ENCODE results near the gene OR13A1.

- TF ChIP-seq POLR2A (IDR thresholded peaks at IDR 0.05) (no peak), CTCF (IDR thresholded peaks at IDR 0.05) (no peak)
Observed at GRCh38 chr10:45354261-45354660, 38.9 kb upstream of the OR13A1 start.

Measured in testis (tissue), 2 donors.